GM21447 (cell line): ENCODE measurements around the gene RSAD2.

ENCODE experiments used
- ATAC-seq: cut with Tn5 transposase; IDR thresholded peaks from one replicate; pipeline ENCODE4 v1.9.1; 2021; ENCODE audit not compliant: unreplicated experiment

The RSAD2 gene

GRCh38 chr2:6942848-6943247 lies 65.3 kb downstream of the RSAD2 start:
- no peak for ATAC-seq

- no peak for ATAC-seq
Observed at GRCh38 chr2:6943523-6943922, 65.9 kb downstream of the RSAD2 start.

GRCh38 chr2:6943971-6944370 lies 66.4 kb downstream of the RSAD2 start:
- ATAC-seq: no peak

GRCh38 chr2:6944555-6944954 lies 67.0 kb downstream of the RSAD2 start:
- no peak for ATAC-seq

GRCh38 chr2:6945087-6945813 lies 67.7 kb downstream of the RSAD2 start:
- ATAC-seq: peak; percentile 97

- no peak for ATAC-seq
Observed at GRCh38 chr2:6945821-6946220, 68.2 kb downstream of the RSAD2 start.

- ATAC-seq: no peak
Observed at GRCh38 chr2:6946722-6947121, 69.1 kb downstream of the RSAD2 start.
